Chondrocyte (in vitro differentiated cells): ENCODE data around the gene FCGBP. TPM values are rescaled to one million over a fixed set of nuclear protein-coding genes. Genes with fewer than 3 reads are reported as not detected.
"Not testable (repeated sequence)": the region's sequence is repeated elsewhere in the genome, so short reads cannot be mapped to it uniquely, and the experiment has no call there.

Experiments used
- DNase-seq: peaks from one replicate; pipeline ENCODE4 v3.0.0; 2021; ENCODE audit warnings: mixed read lengths, low spot score
- H3K27ac Mint-ChIP-seq: one replicate; pipeline ENCODE4 v1.8.0; 2021; ENCODE audit warnings: mild to moderate bottlenecking, moderate library complexity, mixed read lengths; ENCODE audit not compliant: unreplicated experiment
- H3K27me3 Mint-ChIP-seq: 2 replicates; pipeline ENCODE4 v1.8.0; 2021; ENCODE audit warnings: low read depth, mixed read lengths
- H3K36me3 Mint-ChIP-seq: 2 replicates; pipeline ENCODE4 v1.8.0; 2021; ENCODE audit warnings: low read depth, mixed read lengths
- H3K4me1 Mint-ChIP-seq: 2 replicates; pipeline ENCODE4 v1.8.0; 2021; ENCODE audit warnings: low read depth, mild to moderate bottlenecking, mixed read lengths
- H3K4me3 Mint-ChIP-seq: one replicate; pipeline ENCODE4 v1.8.0; 2021; ENCODE audit warnings: mild to moderate bottlenecking, moderate library complexity, mixed read lengths; ENCODE audit not compliant: unreplicated experiment
- H3K9me3 Mint-ChIP-seq: 2 replicates; pipeline ENCODE4 v1.8.0; 2021; ENCODE audit warnings: low read depth, mixed read lengths
- total RNA-seq: library from RNA; stranded (reverse); gene quantifications from 3 replicates; pipeline ENCODE4 v1.2.1, GENCODE V29; 2021
- TF ChIP-seq, protein P1 (sequence below): fragments of 200-600 bp; sonication (generic); IDR thresholded peaks from 2 replicates; pipeline ENCODE4 v1.5.0; 2021; ENCODE audit warnings: antibody characterized with exemption, mild to moderate bottlenecking, moderate library complexity

Gene FCGBP
- total RNA-seq, 1 donor from 2014 or later, result 0.42 TPM

DNA sequence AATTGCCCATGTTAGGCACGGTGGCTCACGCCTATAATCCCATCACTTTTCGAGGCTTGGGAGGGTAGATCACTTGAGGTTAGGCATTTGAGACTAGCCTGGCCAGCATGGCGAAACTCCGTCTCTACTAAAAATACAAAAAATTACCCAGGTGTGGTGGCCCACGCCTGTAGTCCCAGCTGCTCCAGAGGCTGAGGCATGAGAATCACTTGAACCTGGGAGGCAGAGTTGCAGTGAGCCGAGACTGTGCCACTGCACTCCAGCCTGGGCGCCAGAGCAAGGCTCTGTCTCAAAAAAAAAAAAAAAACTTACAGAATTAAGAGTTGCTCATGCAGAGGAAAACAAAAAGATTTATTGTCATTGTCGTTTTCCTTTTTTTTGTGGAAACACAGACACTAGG is 33.1 kb upstream of the FCGBP start:
- H3K27me3 Mint-ChIP-seq, result no peaks in the 10 kb centered on the region
- no peak for DNase-seq
- peaks cover 26% of the 10 kb centered on the region for H3K4me1 Mint-ChIP-seq

DNA sequence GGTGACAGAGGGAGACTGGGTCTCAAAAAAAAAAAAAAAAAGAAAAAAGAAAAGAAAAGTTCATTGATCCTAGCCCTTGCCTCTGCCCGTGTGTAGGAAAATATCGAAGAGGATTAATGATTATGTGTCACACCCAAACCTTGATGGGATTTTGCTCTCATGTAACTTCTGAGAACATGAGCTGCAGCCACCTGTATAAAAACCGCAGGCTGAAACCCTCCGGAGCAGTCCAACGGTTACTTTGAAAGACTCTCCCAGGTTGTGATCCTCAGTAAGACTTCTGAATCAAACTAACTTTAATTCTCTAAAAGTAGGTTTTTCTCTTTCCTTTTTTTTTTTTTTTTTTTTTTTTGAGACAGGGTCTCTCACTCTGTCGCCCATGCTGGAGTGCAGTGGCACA is 32.2 kb upstream of the FCGBP start:
- H3K27me3 Mint-ChIP-seq, result no peaks in the 10 kb centered on the region
- H3K9me3 Mint-ChIP-seq, result no peaks in the 10 kb centered on the region
- peaks cover 17% of the 10 kb centered on the region for H3K4me1 Mint-ChIP-seq
- TF ChIP-seq, protein P1, sequence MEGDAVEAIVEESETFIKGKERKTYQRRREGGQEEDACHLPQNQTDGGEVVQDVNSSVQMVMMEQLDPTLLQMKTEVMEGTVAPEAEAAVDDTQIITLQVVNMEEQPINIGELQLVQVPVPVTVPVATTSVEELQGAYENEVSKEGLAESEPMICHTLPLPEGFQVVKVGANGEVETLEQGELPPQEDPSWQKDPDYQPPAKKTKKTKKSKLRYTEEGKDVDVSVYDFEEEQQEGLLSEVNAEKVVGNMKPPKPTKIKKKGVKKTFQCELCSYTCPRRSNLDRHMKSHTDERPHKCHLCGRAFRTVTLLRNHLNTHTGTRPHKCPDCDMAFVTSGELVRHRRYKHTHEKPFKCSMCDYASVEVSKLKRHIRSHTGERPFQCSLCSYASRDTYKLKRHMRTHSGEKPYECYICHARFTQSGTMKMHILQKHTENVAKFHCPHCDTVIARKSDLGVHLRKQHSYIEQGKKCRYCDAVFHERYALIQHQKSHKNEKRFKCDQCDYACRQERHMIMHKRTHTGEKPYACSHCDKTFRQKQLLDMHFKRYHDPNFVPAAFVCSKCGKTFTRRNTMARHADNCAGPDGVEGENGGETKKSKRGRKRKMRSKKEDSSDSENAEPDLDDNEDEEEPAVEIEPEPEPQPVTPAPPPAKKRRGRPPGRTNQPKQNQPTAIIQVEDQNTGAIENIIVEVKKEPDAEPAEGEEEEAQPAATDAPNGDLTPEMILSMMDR, result no peak
- H3K4me3 Mint-ChIP-seq, result no peak overlapping the region
- peaks cover 1% of the 10 kb centered on the region for H3K36me3 Mint-ChIP-seq
- H3K27ac Mint-ChIP-seq, result no peak overlapping the region
- DNase-seq, result no peak

More for the DNA sequence above, 33.1 kb upstream of the FCGBP start:
- no peaks in the 10 kb centered on the region for H3K9me3 Mint-ChIP-seq
- peaks cover 3% of the 10 kb centered on the region for H3K36me3 Mint-ChIP-seq
- H3K27ac Mint-ChIP-seq, result no peak overlapping the region
- TF ChIP-seq, protein P1, result no peak
- no peak overlapping the region for H3K4me3 Mint-ChIP-seq

DNA sequence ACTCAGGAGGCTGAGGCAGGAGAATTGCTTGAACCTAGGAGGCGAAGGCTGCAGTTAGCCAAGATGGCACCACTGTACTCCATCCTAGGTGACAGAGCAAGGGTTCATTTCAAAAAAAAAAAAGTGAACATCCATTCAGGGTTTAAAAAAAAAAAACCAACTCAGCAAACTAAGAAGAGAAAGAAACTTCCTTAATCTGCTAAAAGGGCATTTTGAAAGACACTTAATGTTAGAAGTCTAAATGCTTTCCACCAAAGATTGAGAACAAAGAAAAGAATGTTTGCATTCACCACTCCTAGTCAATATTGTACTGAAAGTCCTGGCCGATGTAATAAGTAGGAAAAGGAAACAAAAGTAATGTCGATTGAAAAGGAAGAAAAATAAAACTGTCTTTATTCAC is 29.5 kb upstream of the FCGBP start:
- Mint-ChIP-seq H3K27ac (no peak overlapping the region), H3K36me3 (peaks cover 1% of the 10 kb centered on the region), H3K27me3 (peaks cover 3% of the 10 kb centered on the region), H3K4me1 (peaks cover 3% of the 10 kb centered on the region), H3K4me3 (no peak overlapping the region), H3K9me3 (no peaks in the 10 kb centered on the region)
- TF ChIP-seq, protein P1, result no peak
- no peak for DNase-seq

DNA sequence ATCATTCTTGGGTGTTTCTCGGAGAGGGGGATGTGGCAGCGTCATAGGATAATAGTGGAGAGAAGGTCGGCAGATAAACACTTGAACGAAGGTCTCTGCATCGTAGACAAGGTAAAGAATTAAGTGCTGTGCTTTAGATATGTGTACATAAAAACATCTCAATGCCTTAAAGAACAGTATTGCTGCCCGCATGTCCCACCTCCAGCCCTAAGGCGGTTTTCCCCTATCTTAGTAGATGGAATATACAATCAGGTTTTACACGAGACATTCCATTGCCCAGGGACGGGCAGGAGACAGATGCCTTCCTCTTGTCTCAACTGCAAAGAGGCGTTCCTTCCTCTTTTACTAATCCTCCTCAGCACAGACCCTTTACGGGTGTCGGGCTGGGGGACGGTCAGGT is 25.0 kb upstream of the FCGBP start:
- DNase-seq, H3K9me3 Mint-ChIP-seq, H3K27me3 Mint-ChIP-seq, H3K27ac Mint-ChIP-seq, H3K4me1 Mint-ChIP-seq, H3K4me3 Mint-ChIP-seq, H3K36me3 Mint-ChIP-seq: not testable (repeated sequence)

DNA sequence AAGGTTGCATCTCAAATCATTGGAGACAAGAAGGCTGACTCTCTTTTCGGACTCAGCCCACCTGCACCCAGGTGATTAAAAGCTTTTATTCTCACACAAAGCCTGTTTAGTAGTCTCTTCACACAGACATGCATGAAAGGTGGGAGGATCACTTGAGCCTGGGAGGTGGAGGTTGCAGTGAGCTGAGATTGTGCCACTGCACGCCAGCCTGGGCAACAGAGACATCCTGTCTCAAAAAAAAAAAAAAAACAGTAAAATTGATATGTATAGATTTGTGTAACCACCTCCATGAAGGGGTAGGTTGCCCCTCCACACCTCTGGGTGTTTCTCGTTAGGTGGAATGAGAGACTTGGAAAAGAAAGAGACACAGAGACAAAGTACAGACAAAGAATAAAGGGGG is 24.5 kb upstream of the FCGBP start:
- not testable (repeated sequence) for H3K4me1 Mint-ChIP-seq, H3K4me3 Mint-ChIP-seq, H3K27ac Mint-ChIP-seq, DNase-seq, H3K36me3 Mint-ChIP-seq, H3K9me3 Mint-ChIP-seq, H3K27me3 Mint-ChIP-seq

DNA sequence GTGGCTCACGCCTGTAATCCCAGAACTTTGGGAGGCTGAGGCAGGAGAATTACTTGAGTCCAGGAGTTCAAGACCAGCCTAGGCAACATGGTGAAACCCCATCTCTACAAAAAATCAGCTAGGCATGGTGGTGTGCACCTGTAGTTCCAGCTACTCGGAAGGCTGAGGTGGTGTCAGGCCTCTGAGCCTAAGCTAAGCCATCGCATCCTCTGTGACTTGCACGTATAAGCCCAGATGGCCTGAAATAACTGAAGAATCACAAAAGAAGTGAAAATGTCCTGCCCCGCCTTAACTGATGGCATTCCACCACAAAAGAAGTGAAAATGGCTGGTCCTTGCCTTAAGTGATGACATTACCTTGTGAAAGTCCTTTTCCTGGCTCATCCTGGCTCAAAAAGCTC is 23.5 kb upstream of the FCGBP start:
- not testable (repeated sequence) for H3K4me1 Mint-ChIP-seq, H3K27me3 Mint-ChIP-seq, H3K9me3 Mint-ChIP-seq, H3K27ac Mint-ChIP-seq, H3K4me3 Mint-ChIP-seq, DNase-seq, H3K36me3 Mint-ChIP-seq

DNA sequence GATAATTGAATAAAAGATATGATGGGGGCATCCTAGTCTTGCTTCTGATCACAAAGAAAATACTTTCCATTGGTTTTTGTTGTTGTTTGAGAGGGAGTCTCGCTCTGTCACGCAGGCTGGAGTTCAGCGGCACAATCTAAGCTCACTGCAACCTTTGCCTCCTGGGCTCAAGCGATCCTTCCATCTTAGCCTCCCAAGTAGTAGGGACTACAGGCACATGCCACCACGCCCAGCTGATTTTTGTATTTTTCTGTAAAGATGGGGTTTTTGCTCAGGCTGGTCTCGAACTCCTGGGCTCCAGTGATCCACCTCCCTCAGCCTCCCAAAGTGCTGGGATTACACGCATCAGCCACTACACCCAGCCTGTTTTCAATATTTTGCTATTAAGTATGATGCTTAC is 19.5 kb upstream of the FCGBP start:
- Mint-ChIP-seq H3K4me3 (no peak overlapping the region), H3K36me3 (no peaks in the 10 kb centered on the region), H3K4me1 (no peaks in the 10 kb centered on the region), H3K27ac (no peak overlapping the region), H3K9me3 (no peaks in the 10 kb centered on the region), H3K27me3 (no peaks in the 10 kb centered on the region)
- TF ChIP-seq, protein P1, result no peak
- DNase-seq, result no peak
